H1 (cell line): ENCODE data around the gene CCDC8. TPM values are rescaled to one million over a fixed set of nuclear protein-coding genes. Genes with fewer than 3 reads are reported as not detected.

Experiments
- CTCF ChIA-PET: fragments of 300-600 bp; sonication (Branson Sonifier 250); formaldehyde crosslinking; loops from one replicate; lab custom pipeline; 2021; ENCODE audit not compliant: partially characterized antibody; lab: Charles Lee
- POLR2A ChIA-PET: fragments of 300-600 bp; sonication (Branson Sonifier 250); formaldehyde crosslinking; loops from one replicate; lab custom pipeline; 2021; ENCODE audit warnings: inconsistent platforms; ENCODE audit not compliant: partially characterized antibody; lab: Charles Lee
- DNase-seq, 2 experiments: peaks; one replicate each; pipeline versions ENCODE4 v3.0.0 to v3.0.0-alpha.2; 2010 to 2022; ENCODE audit warnings: low spot score in 2 of 2, low read depth in 1 of 2, mixed read lengths in 1 of 2
- FAIRE-seq: peaks from 2 replicates; lab custom pipeline; 2011; peaks lifted over from hg19 to GRCh38; lab: Jason Lieb, UNC
- H2AFZ ChIP-seq: 2 replicates; pipeline ENCODE4 v1.8.1; 2012; ENCODE audit warnings: low read length, inconsistent platforms
- H2AK5ac ChIP-seq: 2 replicates; pipeline ENCODE4 v1.6.1; 2013; ENCODE audit warnings: low read depth, low read length
- H2BK120ac ChIP-seq: replicated peaks from 2 replicates; pipeline ENCODE3; 2013; ENCODE audit warnings: low read depth, low read length, inconsistent platforms
- H2BK12ac ChIP-seq: 2 replicates; pipeline ENCODE4 v1.6.1; 2013; ENCODE audit warnings: low read depth, low read length
- H2BK15ac ChIP-seq: 2 replicates; pipeline ENCODE4 v1.6.1; 2013; ENCODE audit warnings: low read length
- H2BK20ac ChIP-seq: 2 replicates; pipeline ENCODE4 v1.6.1; 2013; ENCODE audit warnings: low read length
- H2BK5ac ChIP-seq: 2 replicates; pipeline ENCODE4 v1.6.1; 2013; ENCODE audit warnings: low read depth, low read length
- H3K14ac ChIP-seq: 2 replicates; pipeline ENCODE4 v1.6.1; 2013; ENCODE audit warnings: inconsistent platforms; ENCODE audit not compliant: insufficient read length
- H3K18ac ChIP-seq: 2 replicates; pipeline ENCODE4 v1.6.1; 2013; ENCODE audit warnings: low read length; ENCODE audit errors: extremely low read depth
- H3K23ac ChIP-seq: 2 replicates; pipeline ENCODE4 v1.6.1; 2013; ENCODE audit warnings: inconsistent platforms; ENCODE audit not compliant: insufficient read length
- H3K23me2 ChIP-seq: 2 replicates; pipeline ENCODE4 v1.6.1; 2013; ENCODE audit warnings: low read depth, low read length
- H3K27ac ChIP-seq: 2 replicates; pipeline ENCODE4 v1.6.1; 2011; ENCODE audit warnings: low read depth, low read length, inconsistent platforms
- H3K27me3 ChIP-seq, 4 experiments: replicated peaks in 1 of 4; 1 replicate in 1 of 4; 2 replicates in 3 of 4; pipeline versions ENCODE4 v1.6.1 to v1.8.1; 2011 to 2013; ENCODE audit warnings: low read length in 3 of 4, mild to moderate bottlenecking in 3 of 4, inconsistent platforms in 2 of 4, mixed read lengths in 2 of 4, moderate library complexity in 1 of 4; ENCODE audit not compliant: control insufficient read depth in 3 of 4, insufficient read depth in 3 of 4; ENCODE audit errors: extremely low read depth in 1 of 4
- H3K36me3 ChIP-seq, 4 experiments: 2 replicates each; pipeline versions ENCODE4 v1.6.1 to v1.8.1; 2011 to 2013; ENCODE audit warnings: mild to moderate bottlenecking in 4 of 4, low read length in 3 of 4, moderate library complexity in 2 of 4, control low read depth in 1 of 4, inconsistent platforms in 1 of 4; ENCODE audit not compliant: insufficient read depth in 4 of 4, control insufficient read depth in 2 of 4
- H3K4ac ChIP-seq: replicated peaks from 2 replicates; pipeline ENCODE3; 2013; ENCODE audit warnings: low read length, low read depth, mixed read lengths, inconsistent platforms; ENCODE audit not compliant: insufficient read length
- H3K4me1 ChIP-seq, 4 experiments: replicated peaks in 1 of 4; 1 replicate in 1 of 4; 2 replicates in 3 of 4; pipeline versions ENCODE4 v1.6.1 to v1.8.1; 2011 to 2013; ENCODE audit warnings: low read length in 3 of 4, inconsistent platforms in 2 of 4, mixed read lengths in 1 of 4; ENCODE audit not compliant: insufficient read depth in 4 of 4, control insufficient read depth in 3 of 4
- H3K4me2 ChIP-seq, 2 experiments: 2 replicates each; pipeline versions ENCODE4 v1.6.1 to v1.8.1; 2011 to 2013; ENCODE audit warnings: low read depth in 2 of 2, low read length in 2 of 2, control low read depth in 1 of 2, inconsistent platforms in 1 of 2, mild to moderate bottlenecking in 1 of 2; ENCODE audit not compliant: insufficient read depth in 1 of 2
- H3K4me3 ChIP-seq, 4 experiments: fragments of 200-600, 300-600 bp in 1 of 4; sonication (generic), shearing (Covaris generic), sonication (Bioruptor Twin) in 1 of 4; 2 replicates each; pipeline versions ENCODE4 v1.5.1 to v1.8.1; 2011 to 2016; ENCODE audit warnings: low read length in 4 of 4, low read depth in 3 of 4, control low read depth in 2 of 4, inconsistent platforms in 2 of 4, mild to moderate bottlenecking in 2 of 4, mixed read lengths in 1 of 4, moderate library complexity in 1 of 4; ENCODE audit not compliant: insufficient read depth in 2 of 4; ENCODE audit errors: extremely low read depth in 1 of 4
- H3K56ac ChIP-seq: replicated peaks from 2 replicates; pipeline ENCODE3; 2013; ENCODE audit warnings: low read depth, mild to moderate bottlenecking, mixed read lengths, low read length, inconsistent platforms; ENCODE audit not compliant: insufficient read length
- H3K79me1 ChIP-seq: 2 replicates; pipeline ENCODE4 v1.6.1; 2013; ENCODE audit warnings: low read depth, low read length, control low read depth
- H3K79me2 ChIP-seq, 2 experiments: 2 replicates each; pipeline versions ENCODE4 v1.6.1 to v1.8.1; 2012 to 2013; ENCODE audit warnings: low read length in 2 of 2, mild to moderate bottlenecking in 2 of 2, inconsistent platforms in 1 of 2; ENCODE audit not compliant: insufficient read depth in 2 of 2, control insufficient read depth in 1 of 2
- H3K9ac ChIP-seq, 4 experiments: replicated peaks in 1 of 4; 1 replicate in 1 of 4; 2 replicates in 3 of 4; pipeline versions ENCODE4 v1.6.1 to v1.8.1; 2011 to 2013; ENCODE audit warnings: low read depth in 3 of 4, low read length in 3 of 4, control low read depth in 2 of 4, mild to moderate bottlenecking in 2 of 4, moderate library complexity in 2 of 4, inconsistent platforms in 1 of 4; ENCODE audit errors: extremely low read depth in 1 of 4
- H3K9me3 ChIP-seq, 2 experiments: 2 replicates each; pipeline versions ENCODE4 v1.6.1 to v1.8.1; 2012 to 2013; ENCODE audit warnings: mild to moderate bottlenecking in 2 of 2, moderate library complexity in 2 of 2, control low read depth in 1 of 2, inconsistent platforms in 1 of 2, low read depth in 1 of 2, low read length in 1 of 2, mixed read lengths in 1 of 2; ENCODE audit not compliant: insufficient read depth in 2 of 2
- H4K20me1 ChIP-seq, 2 experiments: replicated peaks in 1 of 2; 2 replicates each; pipeline versions ENCODE3 to v1.8.1; 2011 to 2013; ENCODE audit warnings: inconsistent platforms in 2 of 2, low read length in 2 of 2, mild to moderate bottlenecking in 1 of 2; ENCODE audit not compliant: insufficient read depth in 2 of 2, control insufficient read depth in 1 of 2
- H4K5ac ChIP-seq: 2 replicates; pipeline ENCODE4 v1.6.1; 2013; ENCODE audit warnings: low read length, low read depth, mixed read lengths, inconsistent platforms; ENCODE audit not compliant: insufficient read length
- H4K8ac ChIP-seq: 2 replicates; pipeline ENCODE4 v1.8.0; 2013; ENCODE audit warnings: mild to moderate bottlenecking, moderate library complexity, low read length, inconsistent platforms; ENCODE audit not compliant: insufficient read depth; ENCODE audit errors: extremely low read depth
- H4K91ac ChIP-seq: replicated peaks from 2 replicates; pipeline ENCODE3; 2013; ENCODE audit warnings: low read length, mixed read lengths, inconsistent platforms; ENCODE audit not compliant: insufficient read length
- CBX8 ChIP-seq: fragments of 300-800, 300-1000 bp; sonication (generic); IDR thresholded peaks from 2 replicates; pipeline ENCODE4 v1.7.1; 2016; ENCODE audit warnings: low read depth, low read length, borderline replicate concordance
- EZH2 ChIP-seq: fragments of 200-600 bp; sonication (generic); IDR thresholded peaks from 2 replicates; pipeline ENCODE4 v1.7.1; 2012; ENCODE audit warnings: low read depth, mild to moderate bottlenecking, moderate library complexity, low read length, inconsistent platforms; ENCODE audit not compliant: severe bottlenecking
- KDM4A ChIP-seq: IDR thresholded peaks from one replicate; pipeline ENCODE4 v1.7.1; 2012; ENCODE audit warnings: low read depth, mild to moderate bottlenecking, moderate library complexity, low read length, inconsistent platforms; ENCODE audit not compliant: severe bottlenecking
- RAD21 ChIP-seq, 2 experiments: IDR thresholded peaks in 1 of 2; conservative IDR thresholded peaks in 1 of 2; 2 replicates each; pipeline ENCODE4 v1.6.1; 2011; ENCODE audit warnings: low read depth in 2 of 2, low read length in 2 of 2, improper control_type of control experiment in 1 of 2, inconsistent platforms in 1 of 2, mild to moderate bottlenecking in 1 of 2, moderate library complexity in 1 of 2
- TAF7 ChIP-seq: optimal IDR thresholded peaks from 2 replicates; pipeline ENCODE3; 2011; ENCODE audit warnings: low read depth, mild to moderate bottlenecking, inconsistent platforms, low read length, moderate library complexity, borderline replicate concordance
- TEAD4 ChIP-seq: IDR thresholded peaks from 2 replicates; pipeline ENCODE4 v1.6.1; 2012; ENCODE audit warnings: low read depth, low read length, inconsistent platforms, mixed read lengths
- WGBS, 2 experiments: shearing (Covaris generic) in 1 of 2; methylation state at CpG; one replicate each; pipeline versions ENCODE4 v1.1.6 to v1.1.7; 2013 to 2015; ENCODE audit warnings: low lambda C conversion rate in 2 of 2, mixed read lengths in 2 of 2, inconsistent platforms in 1 of 2, low coverage in 1 of 2, missing lambda C conversion rate in 1 of 2; ENCODE audit not compliant: insufficient replicate concordance in 2 of 2, insufficient coverage in 1 of 2, insufficient read length in 1 of 2; ENCODE audit errors: extremely low coverage in 1 of 2, missing lambda C conversion rate in 1 of 2; 5-methylcytosine and 5-hydroxymethylcytosine counted together
- long read RNA-seq, 2 experiments: library from RNA in 1 of 2; library from capped mRNA in 1 of 2; stranded (forward); transcript quantifications; one replicate each; pipeline ENCODE4 v2.0.0, GENCODE V29; 2021; ENCODE audit warnings: inconsistent platforms in 1 of 2
- polyA minus RNA-seq, 3 experiments: library from RNA; depleted of rRNA, polyadenylated mRNA; stranded (reverse); fragments of >200 nt; gene quantifications; 1 replicate in 2 of 3; 2 replicates in 1 of 3; pipeline ENCODE4 v1.2.3, GENCODE V29; 2011
- polyA plus RNA-seq, 7 experiments: library from polyadenylated mRNA; depleted of rRNA in 3 of 7; stranded (reverse) in 5 of 7; unstranded in 2 of 7; fragments of >200 nt in 5 of 7; fragments of 200-250 nt in 2 of 7; gene quantifications; 1 replicate in 5 of 7; 2 replicates in 1 of 7; 4 replicates in 1 of 7; pipeline versions ENCODE4 v1.2.1 to v1.2.3, GENCODE V29; 2011 to 2013; ENCODE audit warnings: missing spikeins in 2 of 7, mixed read lengths in 2 of 7
- total RNA-seq: library from RNA; stranded (reverse); fragmentation: NEBNext Ultra II Directional; extraction: Animal tissue kit (Norgen Biotek cat#: 25700); gene quantifications from 2 replicates; pipeline ENCODE4 v1.2.1, GENCODE V29; 2021

Gene CCDC8
- total RNA-seq (13.6 and 15.1 TPM in 2 replicates), polyA plus RNA-seq (2011; rRNA removed) (4.9 and 6.6 TPM in 2 replicates), polyA minus RNA-seq (2011; rRNA and poly(A)+ RNA removed) (5.4 and 5.9 TPM in 2 replicates)
- polyA plus RNA-seq (2011; cell fraction: cytosol; rRNA removed) = 8.6 TPM
- polyA plus RNA-seq (2011; cell fraction: nucleus; rRNA removed) = 6.5 TPM
- 10.7 to 12.2 TPM (median 11.4 TPM) in 4 replicates for polyA plus RNA-seq (2012, experiment 1 of 2)
- 6.5 TPM for polyA plus RNA-seq (2012, experiment 2 of 2)
- polyA plus RNA-seq (2013, experiment 1 of 2) = 9.0 TPM
- 9.5 TPM for polyA plus RNA-seq (2013, experiment 2 of 2)
- polyA minus RNA-seq (2011; cell fraction: cytosol; rRNA and poly(A)+ RNA removed) = 8.7 TPM
- 6.8 TPM for polyA minus RNA-seq (2011; cell fraction: nucleus; rRNA and poly(A)+ RNA removed)
- long read RNA-seq, experiment 1, transcript CCDC8-201 (1 exons, 3,186 nt) = major isoform, 11 of 11 reads
- long read RNA-seq, experiment 1, partial matches to known transcripts = 0 of 11 reads
- long read RNA-seq, experiment 1, other reads (novel, unspliced or antisense) = 0 of 11 reads
- long read RNA-seq, experiment 2, partial matches to known transcripts = 0 of 2 reads
- long read RNA-seq, experiment 2, other reads (novel, unspliced or antisense) = 0 of 2 reads

DNA sequence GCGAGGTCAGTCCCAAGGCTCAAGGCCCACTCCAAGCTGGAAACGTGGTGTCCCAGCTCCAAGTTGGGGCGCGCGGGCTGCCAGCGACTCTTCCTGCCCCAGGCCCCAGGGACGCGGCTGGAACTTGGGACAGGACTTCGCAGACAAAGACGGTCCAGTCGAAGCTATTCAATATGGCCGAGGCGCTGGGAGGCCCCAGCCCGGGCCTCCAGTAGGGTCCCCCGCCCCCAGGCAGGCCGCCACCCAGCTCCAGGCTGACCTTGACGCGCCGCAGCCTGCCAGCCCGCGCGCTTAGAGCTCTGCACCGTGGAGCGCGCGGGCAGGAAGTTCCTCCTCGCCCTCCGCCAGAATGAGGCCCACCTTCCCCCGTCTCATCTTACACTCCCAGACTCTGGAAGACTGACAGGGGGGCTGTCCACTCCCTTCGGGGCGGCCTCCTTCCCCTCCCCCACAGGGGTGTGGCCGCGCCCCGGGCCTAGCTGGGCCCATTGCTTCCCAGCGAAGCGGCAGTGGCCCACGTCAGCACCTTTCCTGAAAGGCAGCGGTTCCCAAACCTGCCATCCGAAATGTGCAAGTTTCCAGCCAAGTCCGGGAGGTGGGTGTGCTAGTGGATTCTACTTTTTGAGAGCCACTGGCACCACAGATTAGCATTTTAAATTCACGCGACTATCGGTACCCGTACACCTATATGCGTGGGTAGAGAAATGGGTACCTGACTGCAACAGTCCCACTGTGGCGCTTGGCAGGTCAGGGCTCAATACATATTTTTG, at the start of gene CCDC8:
TSS of gene CCDC8 (minus strand) at position 303 of the 770 bp plus-strand sequence. CDS start 754 bp downstream, outside the sequence.
- Histone ChIP-seq H2BK120ac (peak within 1 kb of the TSS; percentile 82), H4K8ac (peak within 1 kb of the TSS; percentile 62; the same call in 1 of the 2 replicates), H3K79me1 (peaks cover 3% of the 10 kb centered on the region), H3K27me3 (peaks cover 0 to 16% (median 7%) of the 10 kb centered on the region in 4 experiments; a peak in 4 of 7 replicates), H3K4ac (peak within 1 kb of the TSS; percentile 74), H2AFZ (peak within 1 kb of the TSS; percentile 48; the same call in 1 of the 2 replicates), H3K18ac (peak within 1 kb of the TSS; percentile 96), H3K36me3 (0 out of 8 replicates have a peak, but pooled peaks cover 0 to 2% (median 0%) of the 10 kb centered on the region in 4 experiments), H4K91ac (peak within 1 kb of the TSS; percentile 96), H4K20me1 (peaks cover 8 to 10% of the 10 kb centered on the region in 2 experiments), H3K9me3 (no peaks in the 10 kb centered on the region), H2BK5ac (peak within 1 kb of the TSS; percentile 66; the same call in 1 of the 2 replicates), H3K23ac (no peak within 1 kb of the TSS), H4K5ac (peak within 1 kb of the TSS; percentile 37), H2BK12ac (0 out of 2 replicates have a peak within 1 kb of the TSS, but pooled peaks have one; percentile 92), H3K56ac (peak within 1 kb of the TSS; percentile 70), H2BK20ac (peak within 1 kb of the TSS; percentile 21; the same call in 1 of the 2 replicates), H3K4me2 (peak within 1 kb of the TSS; percentile 83 to 95), H3K79me2 (peaks cover 0 to 16% of the 10 kb centered on the region in 2 experiments; a peak in 2 of 4 replicates), H3K23me2 (peaks cover 18% of the 10 kb centered on the region; the same call in 1 of the 2 replicates), H3K4me1 (peaks cover 3 to 13% (median 10%) of the 10 kb centered on the region in 4 experiments), H3K9ac (peak within 1 kb of the TSS in 3 of 4 experiments; percentile 72 to 79 (median 76); a peak in 6 of 7 replicates), H3K4me3 (peak within 1 kb of the TSS; percentile 57 to 88 (median 74)), H3K14ac (no peak within 1 kb of the TSS), H3K27ac (peak within 1 kb of the TSS; percentile 13; the same call in 1 of the 2 replicates), H2BK15ac (peak within 1 kb of the TSS; percentile 92; the same call in 1 of the 2 replicates), H2AK5ac (peak within 1 kb of the TSS; percentile 58)
- POLR2A ChIA-PET = interaction anchor here (0.7 to 3.6 kb wide), 11 partner anchors 9 to 78 kb away, joined by 3 to 28 read pairs (median 5); no protein-coding TSS in a partner anchor
- FAIRE-seq (peak; percentile 50), DNase-seq (peak; percentile 86 to 91)
- 8% methylated on average over 42 of the region's 46 CpGs; no CpG with 5 or more reads in 1 of the 2 experiments for WGBS, 2 experiments
- CTCF ChIA-PET = interaction anchor here (0.7 to 4.1 kb wide), 9 partner anchors 8 to 101 kb away, joined by 3 to 23 read pairs (median 4); partner anchors contain the start of gene PNMA8B
- TF ChIP-seq TEAD4 (no peak), EZH2 (no peak), RAD21 (IDR thresholded peaks at IDR 0.05 in 1 of 2, conservative IDR thresholded peaks at IDR 0.05 in 1 of 2; ENCODE audit: low read depth in 2 of 2, low read length in 2 of 2) (no peak), KDM4A (peak; percentile 28), CBX8 (no peak), TAF7 (no peak)
